Hematopoietic multipotent progenitor cell treated with erythropoietin and hydrocortisone succinate and interleukin-3 and kit ligand, for 15 days (in vitro differentiated cells): ENCODE measurements around the gene SMAD6.
"Not testable (repeated sequence)": the region's sequence is repeated elsewhere in the genome, so short reads cannot be mapped to it uniquely, and the experiment has no call there.

Experiments
- DNase-seq: peaks from one replicate; pipeline ENCODE4 v3.0.0-alpha.2; 2015; ENCODE audit warnings: low spot score

SMAD6 gene

DNA sequence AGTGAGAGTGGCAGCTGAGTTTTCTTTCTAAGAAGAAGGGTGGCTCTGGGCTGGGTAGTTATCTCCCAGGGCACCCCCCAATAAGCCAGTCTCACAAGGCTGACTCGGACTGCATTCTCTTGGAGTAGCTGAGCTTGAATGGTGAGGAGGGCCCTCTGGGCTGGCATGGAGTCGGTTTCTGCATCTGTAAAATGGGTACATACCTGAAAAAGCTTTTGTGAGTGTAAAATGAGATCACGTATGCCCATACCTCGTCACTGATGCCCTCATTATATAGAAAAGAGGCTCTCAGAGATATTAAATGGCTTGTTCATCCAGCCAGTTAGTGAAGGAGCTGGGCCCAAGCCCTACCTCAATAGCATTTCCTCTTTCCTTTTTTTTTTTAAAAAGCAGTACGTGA is 41.2 kb downstream of the SMAD6 start:
- no peak for DNase-seq

DNA sequence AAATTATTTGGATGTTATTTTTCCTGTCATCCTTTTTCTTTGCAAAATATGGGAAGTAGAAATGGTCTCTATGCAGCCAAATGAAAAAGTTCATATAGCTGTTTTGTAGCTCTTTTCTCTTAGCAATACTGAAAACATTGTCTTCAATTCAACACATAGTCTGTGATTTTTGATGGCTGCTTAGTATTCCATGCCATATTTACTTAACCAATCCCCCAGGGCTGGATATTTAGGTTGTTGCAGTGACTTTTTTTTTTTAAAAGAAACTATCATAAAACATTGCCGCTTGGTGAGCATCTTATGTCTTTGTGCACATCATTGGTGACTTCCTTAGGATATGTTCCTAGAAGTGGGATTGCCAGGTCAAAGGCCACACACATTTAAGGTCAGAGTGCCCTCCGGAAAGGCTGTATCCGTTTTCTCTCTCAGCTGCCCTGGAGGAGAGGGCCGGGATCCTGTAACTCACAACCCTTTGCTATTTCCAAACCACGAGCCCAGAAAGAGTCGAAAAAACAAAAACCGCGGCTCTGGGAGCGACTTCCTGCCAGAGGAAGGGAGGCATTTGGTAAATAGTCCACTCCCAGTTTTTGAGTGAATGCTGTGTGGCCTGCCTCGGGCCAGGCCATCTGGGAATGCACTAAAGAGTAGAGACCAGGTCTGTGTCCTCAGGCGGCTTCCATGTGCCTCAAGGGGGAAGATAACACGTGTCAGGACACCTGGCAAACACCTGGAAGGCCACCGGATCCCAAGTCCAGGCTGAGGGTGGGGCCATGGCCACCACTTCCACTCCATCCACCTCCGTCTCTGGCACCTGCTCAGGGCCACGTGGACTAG is 41.9 kb downstream of the SMAD6 start:
- DNase-seq = no peak

GRCh38 chr15:66744610-66745279 is 42.7 kb downstream of the SMAD6 start:
- no peak for DNase-seq

- DNase-seq = no peak
Observed at GRCh38 chr15:66745530-66746230, 43.6 kb downstream of the SMAD6 start.

DNA sequence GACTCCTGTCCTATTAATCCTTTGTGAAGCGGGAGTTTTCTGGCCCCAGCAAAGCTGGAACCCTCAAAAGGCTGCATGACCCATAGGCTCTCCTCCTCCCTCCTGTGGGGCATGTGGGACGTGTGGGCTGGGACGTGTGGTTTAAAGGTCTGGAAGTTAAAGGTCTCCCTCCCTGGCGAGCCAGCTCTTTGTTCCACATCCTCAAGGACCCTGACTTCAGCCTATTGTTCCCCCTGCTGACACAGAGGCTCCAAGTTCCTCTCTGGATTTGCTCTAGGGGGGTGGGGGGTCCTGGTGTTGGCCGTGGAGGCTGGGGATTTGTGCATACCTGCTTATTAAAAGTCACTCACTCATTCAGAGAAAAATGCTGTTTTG is 44.2 kb downstream of the SMAD6 start:
- DNase-seq = no peak

GRCh38 chr15:66747223-66747622 is 45.2 kb downstream of the SMAD6 start:
- DNase-seq = no peak

DNA sequence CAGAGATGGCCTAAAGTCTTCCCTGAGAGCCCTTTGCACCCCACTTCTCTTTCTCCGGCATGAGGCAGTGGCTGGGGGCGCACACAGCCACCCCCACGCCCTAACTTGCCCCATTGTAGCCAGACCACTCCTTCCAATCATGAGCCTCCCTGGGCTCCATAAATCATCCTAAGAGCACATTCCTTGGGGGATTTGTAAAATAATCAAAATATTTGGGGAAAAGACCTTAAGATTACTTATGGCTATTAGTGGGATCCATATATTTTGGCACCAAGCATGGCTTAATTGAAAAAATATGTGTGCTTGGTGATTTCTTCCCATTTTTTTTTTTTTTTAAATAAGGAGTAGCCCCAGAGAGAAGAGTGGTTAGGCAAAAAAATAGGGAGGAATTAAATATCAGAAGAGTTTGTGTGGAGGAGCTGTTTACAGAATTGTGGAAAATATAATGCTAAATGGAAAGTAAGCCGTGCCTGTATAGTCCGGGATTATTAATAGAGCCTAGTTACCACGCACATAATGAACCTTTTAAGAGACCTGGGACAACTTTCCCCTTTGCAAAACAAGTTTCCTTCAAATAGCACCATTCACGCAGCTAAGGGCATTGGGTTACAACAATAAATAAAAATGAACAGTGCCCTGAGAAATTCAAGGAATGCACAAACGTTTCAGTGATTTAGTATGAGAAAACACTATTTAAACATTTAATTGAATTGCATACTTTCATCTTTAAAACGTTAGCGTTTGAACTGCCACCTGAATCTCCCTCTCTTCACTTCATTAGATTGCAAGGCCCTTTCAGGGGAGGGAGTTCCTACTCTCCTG is 46.1 kb downstream of the SMAD6 start:
- no peak for DNase-seq

DNA sequence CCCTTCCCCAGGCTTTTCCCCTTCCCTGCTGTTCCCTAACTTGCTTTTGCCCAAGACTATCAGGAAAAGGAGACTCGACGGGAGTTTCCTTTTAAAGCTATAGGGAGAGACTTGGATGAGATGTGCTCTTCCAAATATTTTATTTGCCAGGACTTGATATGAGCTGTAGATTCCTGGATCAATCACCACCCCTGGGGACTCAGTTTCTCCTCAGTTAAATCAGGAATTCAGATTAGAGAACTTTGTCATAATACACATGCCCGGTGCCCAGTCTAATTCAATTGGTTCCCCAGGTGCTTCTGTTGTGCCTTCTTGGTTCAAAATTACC is 46.6 kb downstream of the SMAD6 start:
- no peak for DNase-seq

DNA sequence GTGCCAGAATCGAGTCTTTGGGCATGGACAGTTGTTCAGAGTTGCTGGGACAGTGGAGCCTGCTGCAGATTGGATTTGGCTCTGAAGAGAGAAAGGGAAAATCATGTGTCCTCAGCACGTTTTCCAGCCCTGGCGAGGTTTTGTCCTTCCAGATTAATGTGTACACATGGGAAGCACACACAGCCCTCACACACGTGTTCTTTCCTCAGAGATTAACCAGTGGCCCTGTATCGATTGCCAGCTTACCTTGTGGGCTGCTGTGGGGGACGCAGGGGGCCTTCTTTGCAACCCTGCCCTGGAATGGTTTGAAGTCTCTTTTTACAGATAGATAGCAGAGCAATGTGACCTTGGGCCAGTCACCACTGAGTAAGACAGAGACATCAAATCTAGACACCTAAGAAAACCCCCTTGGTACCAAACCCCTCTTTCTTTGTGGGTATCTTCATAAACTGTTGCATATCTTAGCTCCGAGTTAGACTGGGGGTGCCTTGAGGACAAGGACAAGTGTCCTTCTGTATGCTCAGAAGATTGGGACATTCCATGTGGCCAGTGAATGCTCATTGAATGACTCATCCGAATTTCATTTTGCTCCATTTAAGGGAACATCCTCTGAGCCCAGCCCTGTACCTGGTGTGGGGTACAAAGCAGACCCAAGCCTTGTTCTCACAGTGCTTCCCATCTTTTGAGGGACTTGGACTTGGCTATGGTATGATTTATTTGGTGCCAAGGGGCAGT is 48.0 kb downstream of the SMAD6 start:
- no peak for DNase-seq

DNA sequence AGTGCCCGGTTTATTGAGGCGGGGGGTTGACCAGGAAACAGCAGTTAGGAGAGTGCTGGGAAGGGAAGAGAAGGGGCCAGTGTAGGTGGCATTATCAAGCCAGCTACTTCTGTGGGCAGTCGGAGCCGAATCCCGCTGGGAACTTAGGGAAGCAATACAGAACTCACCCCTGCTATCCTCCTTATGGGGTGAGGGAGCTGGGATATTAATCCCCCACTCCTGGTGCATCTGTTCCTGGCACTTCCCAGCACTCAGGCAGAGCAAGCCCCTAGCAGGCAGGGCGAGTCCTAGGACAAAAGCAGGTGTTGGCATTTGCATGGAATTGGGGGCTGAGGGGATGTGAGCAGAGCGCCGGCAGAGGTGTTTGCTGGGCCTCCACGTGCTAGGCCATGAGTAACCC is 48.6 kb downstream of the SMAD6 start:
- no peak for DNase-seq

DNA sequence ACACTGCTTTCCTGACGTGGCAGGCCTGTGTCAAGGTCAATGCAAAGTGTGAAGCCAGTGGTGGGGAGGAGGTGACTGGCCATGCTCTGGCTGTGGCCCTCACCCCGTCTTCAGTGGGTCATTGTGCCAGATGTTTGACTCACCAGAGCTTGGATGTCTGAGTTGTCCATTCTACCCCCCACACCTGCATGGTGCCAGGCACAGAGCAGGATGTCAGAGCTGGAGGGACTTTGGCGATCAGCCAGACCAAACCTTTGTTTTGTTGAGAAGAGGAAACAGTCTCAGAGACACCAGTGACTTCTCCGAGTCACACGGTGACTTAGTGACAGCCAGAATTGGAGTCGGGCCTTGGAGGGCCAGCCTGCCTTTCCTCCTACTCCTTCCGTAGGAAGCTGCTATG is 49.5 kb downstream of the SMAD6 start:
- DNase-seq = no peak

DNA sequence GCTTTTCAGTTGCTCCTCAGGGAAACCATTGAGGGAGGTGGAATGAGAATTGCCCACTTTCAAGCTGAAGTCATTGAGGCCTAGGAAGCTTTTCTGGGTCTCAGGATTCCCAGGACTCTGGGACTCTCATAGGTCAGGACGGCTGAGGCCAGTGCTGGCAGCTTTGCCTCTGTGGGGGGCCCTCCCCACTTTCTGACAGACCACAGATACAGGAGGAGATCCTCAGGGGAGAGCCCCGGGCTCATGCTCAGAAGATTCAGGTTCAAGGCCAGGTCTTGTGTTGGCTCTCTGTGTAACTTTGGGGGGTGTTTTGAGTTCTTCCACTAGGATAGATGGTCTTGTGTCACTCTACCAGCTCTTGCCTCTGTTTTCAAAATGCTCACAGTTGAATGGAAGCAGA is 50.0 kb downstream of the SMAD6 start:
- no peak for DNase-seq

GRCh38 chr15:66753687-66754377 is 51.8 kb downstream of the SMAD6 start:
- no peak for DNase-seq

DNA sequence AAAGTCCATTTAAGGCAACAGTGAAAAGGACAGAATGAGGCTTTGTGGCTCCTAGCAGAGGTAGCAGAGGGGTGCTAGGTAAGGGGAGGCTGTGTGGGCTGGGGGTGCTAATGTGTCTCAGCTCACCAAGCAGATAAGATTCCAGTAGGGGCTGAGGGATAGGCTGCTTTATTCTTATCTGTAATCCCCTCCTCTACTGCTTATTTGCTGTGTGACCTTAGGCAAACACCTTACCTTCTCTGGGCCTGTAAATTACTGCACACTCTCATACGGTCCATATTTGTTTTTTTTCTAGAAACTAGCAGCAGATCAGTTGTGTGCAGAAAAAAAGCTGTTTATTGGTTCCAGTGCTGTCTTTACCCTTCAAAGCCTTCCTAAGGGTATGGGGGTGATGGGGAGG is 52.8 kb downstream of the SMAD6 start:
- DNase-seq = no peak

GRCh38 chr15:66755298-66756068 is 53.4 kb downstream of the SMAD6 start:
- DNase-seq = no peak

GRCh38 chr15:66756295-66756694 is 54.3 kb downstream of the SMAD6 start:
- no peak for DNase-seq

GRCh38 chr15:66757030-66757429 is 55.0 kb downstream of the SMAD6 start:
- no peak for DNase-seq

DNA sequence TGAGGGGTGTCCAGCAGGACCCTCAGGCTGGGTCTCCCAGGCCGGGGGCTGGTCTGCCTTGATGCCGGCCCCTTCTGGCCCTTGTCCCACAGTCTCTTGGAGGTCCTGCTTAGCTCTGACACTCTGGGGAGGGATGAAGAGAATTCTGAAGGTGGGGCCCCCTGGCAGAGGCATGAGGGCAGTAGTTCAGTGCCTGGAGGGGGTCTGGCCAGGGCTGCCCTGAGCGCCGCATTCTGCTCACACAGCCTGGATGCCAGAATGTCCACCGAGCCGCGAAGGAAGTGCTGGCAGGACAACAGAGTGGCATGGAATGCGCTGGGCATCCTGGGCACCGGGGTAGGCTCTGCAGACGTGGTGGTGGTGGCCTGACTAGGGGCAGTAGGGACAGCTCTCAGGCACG is 55.5 kb downstream of the SMAD6 start:
- no peak for DNase-seq

DNA sequence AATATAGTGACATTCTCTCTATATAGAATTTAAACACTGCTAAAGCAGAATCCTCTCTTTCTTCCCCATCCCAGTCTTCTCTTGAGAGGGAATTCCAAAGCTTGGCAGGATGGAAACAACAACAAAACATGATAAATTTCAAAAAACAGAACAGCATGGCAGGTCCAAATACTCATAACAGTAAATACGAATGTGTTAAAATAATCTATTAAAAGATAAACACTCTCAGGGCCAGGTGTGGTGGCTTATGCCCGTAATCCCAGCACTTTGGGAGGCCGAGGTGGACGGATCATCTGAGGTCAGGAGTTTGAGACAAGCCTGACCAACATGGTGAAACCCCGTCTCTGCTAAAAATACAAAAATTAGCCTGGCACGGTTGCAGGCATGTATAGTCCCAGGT is 56.2 kb downstream of the SMAD6 start:
- DNase-seq = not testable (repeated sequence)

GRCh38 chr15:66758844-66759243 is 56.8 kb downstream of the SMAD6 start:
- no peak for DNase-seq
